NCI-H748 (cell line): ENCODE measurements around the gene PPP2R3C.
A peak's percentile ranks its signal among the peaks of the same experiment; 100 is the strongest.
"Not testable (repeated sequence)": the region's sequence is repeated elsewhere in the genome, so short reads cannot be mapped to it uniquely, and the experiment has no call there.

Source experiments
- DNase-seq: peaks from one replicate; lab custom pipeline; 2025; ENCODE audit not compliant: unreplicated experiment; lab: John Stamatoyannopoulos, UW

Gene PPP2R3C

GRCh38 chr14:35121887-35122695, at the start of gene PPP2R3C, which contains the start of gene PRORP:
Gene PPP2R3C, minus strand, starts transcription at chr14:35121990. Its CDS starts 31 bp downstream, at chr14:35121959.
Gene PRORP, plus strand, starts transcription at chr14:35122552. Its CDS starts 694 bp downstream, at chr14:35123246.
- DNase-seq: peak; percentile 96

GRCh38 chr14:35167496-35167895, 45.7 kb upstream of the PPP2R3C start:
- no peak for DNase-seq

- no peak for DNase-seq
These were observed 43.1 kb upstream of the PPP2R3C start for GRCh38 chr14:35164849-35165248.

GRCh38 chr14:35163384-35163783, 41.6 kb upstream of the PPP2R3C start:
- DNase-seq: no peak

GRCh38 chr14:35161231-35161630, 39.4 kb upstream of the PPP2R3C start:
- no peak for DNase-seq

GRCh38 chr14:35159742-35160409, 38.1 kb upstream of the PPP2R3C start:
- DNase-seq: no peak

GRCh38 chr14:35158951-35159653, 37.3 kb upstream of the PPP2R3C start:
- DNase-seq: no peak

GRCh38 chr14:35158491-35158890, 36.7 kb upstream of the PPP2R3C start:
- no peak for DNase-seq

- DNase-seq: no peak
These were observed 34.2 kb upstream of the PPP2R3C start for GRCh38 chr14:35155962-35156361.

GRCh38 chr14:35154016-35154415, 32.2 kb upstream of the PPP2R3C start:
- DNase-seq: no peak

- DNase-seq: not testable (repeated sequence)
These were observed 30.7 kb upstream of the PPP2R3C start for GRCh38 chr14:35152531-35152930.

- DNase-seq: no peak
These were observed 27.4 kb upstream of the PPP2R3C start for GRCh38 chr14:35149239-35149638.

- no peak for DNase-seq
These were observed 25.9 kb upstream of the PPP2R3C start for GRCh38 chr14:35147711-35148110.

GRCh38 chr14:35147186-35147585, 25.4 kb upstream of the PPP2R3C start:
- DNase-seq: no peak

- DNase-seq: no peak
These were observed 24.9 kb upstream of the PPP2R3C start for GRCh38 chr14:35146711-35147149.

GRCh38 chr14:35144029-35144428, 22.2 kb upstream of the PPP2R3C start:
- DNase-seq: no peak

GRCh38 chr14:35140718-35141581, 19.2 kb upstream of the PPP2R3C start:
- peak; percentile 50 for DNase-seq

- DNase-seq: no peak
These were observed 16.8 kb upstream of the PPP2R3C start for GRCh38 chr14:35138585-35138984.

- DNase-seq: no peak
These were observed 12.7 kb upstream of the PPP2R3C start for GRCh38 chr14:35134329-35135123.
